HG03196 (cell line): ENCODE measurements around the gene MSS51.
"Not testable (repeated sequence)": the region's sequence is repeated elsewhere in the genome, so short reads cannot be mapped to it uniquely, and the experiment has no call there.

Experiments used
- ATAC-seq: cut with Tn5 transposase; IDR thresholded peaks from one replicate; pipeline ENCODE4 v1.9.1; 2021; ENCODE audit not compliant: unreplicated experiment

Gene MSS51

GRCh38 chr10:73414230-73414945 is 19.0 kb downstream of the MSS51 start:
- peak; percentile 23 for ATAC-seq

GRCh38 chr10:73413528-73414229 is 19.7 kb downstream of the MSS51 start, which contains the start of gene ANXA7:
ANXA7 (minus strand) TSS chr10:73414058; CDS start chr10:73400856, 13,202 bp downstream.
- peak; percentile 88 for ATAC-seq

- no peak for ATAC-seq
These were observed 20.2 kb downstream of the MSS51 start for GRCh38 chr10:73413108-73413527.

GRCh38 chr10:73410897-73411296 is 22.5 kb downstream of the MSS51 start:
- ATAC-seq = no peak

- no peak for ATAC-seq
These were observed 24.3 kb downstream of the MSS51 start for GRCh38 chr10:73408978-73409521.

- no peak for ATAC-seq
These were observed 25.3 kb downstream of the MSS51 start for GRCh38 chr10:73408061-73408460.

- ATAC-seq = no peak
These were observed 25.9 kb downstream of the MSS51 start for GRCh38 chr10:73407495-73407894.

GRCh38 chr10:73406846-73407245 is 26.5 kb downstream of the MSS51 start:
- no peak for ATAC-seq

- ATAC-seq = no peak
These were observed 27.8 kb downstream of the MSS51 start for GRCh38 chr10:73405556-73405955.

GRCh38 chr10:73404690-73405089 is 28.7 kb downstream of the MSS51 start:
- no peak for ATAC-seq

GRCh38 chr10:73401636-73402035 is 31.7 kb downstream of the MSS51 start:
- ATAC-seq = no peak

GRCh38 chr10:73399063-73399462 is 34.3 kb downstream of the MSS51 start:
- ATAC-seq = no peak

GRCh38 chr10:73398024-73398423 is 35.3 kb downstream of the MSS51 start:
- no peak for ATAC-seq

- ATAC-seq = not testable (repeated sequence)
These were observed 39.0 kb downstream of the MSS51 start for GRCh38 chr10:73394325-73394724.

GRCh38 chr10:73388228-73388627 is 45.1 kb downstream of the MSS51 start:
- ATAC-seq = no peak

- ATAC-seq = no peak
These were observed 46.8 kb downstream of the MSS51 start for GRCh38 chr10:73386583-73386982.

GRCh38 chr10:73379064-73379748 is 54.2 kb downstream of the MSS51 start:
- no peak for ATAC-seq

- no peak for ATAC-seq
These were observed 56.7 kb downstream of the MSS51 start for GRCh38 chr10:73376679-73377078.
